ENCODE data around the gene CDX2.

Gene CDX2

GRCh38 chr13:27978301-27978968 lies 9.3 kb upstream of the CDX2 start:
- no peak for DNase-seq

- DNase-seq: no peak
Measured at GRCh38 chr13:27977476-27978300, 8.6 kb upstream of the CDX2 start.

- no peak for DNase-seq
Measured at GRCh38 chr13:27976362-27977091, 7.4 kb upstream of the CDX2 start.

GRCh38 chr13:27975564-27976361 lies 6.6 kb upstream of the CDX2 start:
- no peak for DNase-seq

- no peak for DNase-seq
Measured at GRCh38 chr13:27973961-27974662, 5.0 kb upstream of the CDX2 start.

GRCh38 chr13:27973291-27973690 lies 4.2 kb upstream of the CDX2 start:
- no peak for DNase-seq

GRCh38 chr13:27972478-27972820 lies 3.3 kb upstream of the CDX2 start:
- DNase-seq: no peak

GRCh38 chr13:27971776-27972477 lies 2.8 kb upstream of the CDX2 start:
- no peak for DNase-seq

GRCh38 chr13:27971236-27971645 lies 2.1 kb upstream of the CDX2 start:
- no peak for DNase-seq

GRCh38 chr13:27970382-27971235 lies 1.5 kb upstream of the CDX2 start:
- DNase-seq: no peak

GRCh38 chr13:27969866-27970229 lies 733 bp upstream of the CDX2 start:
- DNase-seq: no peak

- no peak for DNase-seq
Measured at GRCh38 chr13:27968316-27969081, 616 bp downstream of the CDX2 start.

GRCh38 chr13:27967736-27968315 lies 1.3 kb downstream of the CDX2 start:
- no peak for DNase-seq

GRCh38 chr13:27967203-27967735 lies 1.8 kb downstream of the CDX2 start:
- no peak for DNase-seq

- DNase-seq: no peak
Measured at GRCh38 chr13:27966641-27967202, 2.4 kb downstream of the CDX2 start.

GRCh38 chr13:27965740-27966640 lies 3.1 kb downstream of the CDX2 start:
- DNase-seq: no peak

- DNase-seq: no peak
Measured at GRCh38 chr13:27965343-27965739, 3.8 kb downstream of the CDX2 start.

Data from activated CD4-positive, CD25-positive, alpha-beta regulatory T cell (primary cell).